Thoracic aorta (tissue), 2 donors: ENCODE data around the gene WTIP. TPM values are rescaled to one million over a fixed set of nuclear protein-coding genes. Genes with fewer than 3 reads are reported as not detected.
A peak's percentile ranks its signal among the peaks of the same experiment; 100 is the strongest.
"Not testable (repeated sequence)": the region's sequence is repeated elsewhere in the genome, so short reads cannot be mapped to it uniquely, and the experiment has no call there.

ENCODE experiments used
- ATAC-seq: fragments of 150-250 bp; one replicate; pipeline ENCODE4 v1.8.0; 2017; ENCODE audit warnings: low read depth; ENCODE audit not compliant: insufficient number of reproducible peaks, low FRiP score
- DNase-seq: peaks from one replicate; pipeline ENCODE4 v3.0.0-alpha.2; 2020; ENCODE audit warnings: low spot score
- H3K27ac ChIP-seq, 2 donors: fragments of 200-600 bp; sonication (generic); 1 replicate in 1 of 2; 2 replicates in 1 of 2; pipeline ENCODE4 v1.5.1; 2016; ENCODE audit warnings: mild to moderate bottlenecking in 2 of 2, moderate library complexity in 2 of 2
- H3K27me3 ChIP-seq: fragments of 200-600 bp; sonication (generic); replicated peaks from 2 replicates; pipeline ENCODE4 v1.6.0; 2016; ENCODE audit warnings: mild to moderate bottlenecking; ENCODE audit not compliant: insufficient read depth
- H3K36me3 ChIP-seq: fragments of 200-600 bp; sonication (generic); one replicate; pipeline ENCODE4 v1.5.1; 2016
- H3K4me1 ChIP-seq, 2 donors: fragments of 200-600 bp; sonication (generic); 1 replicate in 1 of 2; 2 replicates in 1 of 2; pipeline versions ENCODE4 v1.5.1 to v1.6.0; 2016; ENCODE audit warnings: low read depth in 2 of 2, mild to moderate bottlenecking in 1 of 2; ENCODE audit not compliant: control insufficient read depth in 1 of 2
- H3K4me3 ChIP-seq: fragments of 200-600 bp; sonication (generic); 2 replicates; pipeline ENCODE4 v1.5.1; 2016; ENCODE audit warnings: mild to moderate bottlenecking
- H3K9me3 ChIP-seq: fragments of 200-600 bp; sonication (generic); 2 replicates; pipeline ENCODE4 v1.5.1; 2016
- CTCF ChIP-seq: fragments of 200-600 bp; sonication (generic); IDR thresholded peaks from one replicate; pipeline ENCODE4 v1.5.1; 2019; ENCODE audit warnings: antibody characterized with exemption
- total RNA-seq, 2 donors: library from RNA; depleted of rRNA; stranded (reverse); fragments of >200 nt; gene quantifications; one replicate each; pipeline versions ENCODE4 v1.1.0 to v1.2.3, GENCODE V29; 2016

The WTIP gene
- total RNA-seq, 2 donors from 2014 or later, result 110 to 175 TPM

GRCh38 chr19:34474233-34474989, 7.1 kb upstream of the WTIP start:
- H3K4me1 ChIP-seq, result peaks cover 18 to 34% of the 10 kb centered on the region in 2 donors
- H3K9me3 ChIP-seq, result no peaks in the 10 kb centered on the region
- H3K36me3 ChIP-seq, result peaks cover 14% of the 10 kb centered on the region
- no peaks in the 10 kb centered on the region for H3K27me3 ChIP-seq
- no peak for TF ChIP-seq CTCF
- H3K27ac ChIP-seq, result peak overlapping the region; percentile 89 to 92
- no peak for DNase-seq
- ATAC-seq, result no peak
- peak overlapping the region; percentile 33 for H3K4me3 ChIP-seq

- Histone ChIP-seq H3K36me3 (peaks cover 14% of the 10 kb centered on the region), H3K9me3 (no peaks in the 10 kb centered on the region), H3K27ac (peak overlapping the region; percentile 89 to 92), H3K4me3 (peak overlapping the region; percentile 46), H3K27me3 (no peaks in the 10 kb centered on the region), H3K4me1 (peaks cover 18 to 37% of the 10 kb centered on the region in 2 donors)
- ATAC-seq, result peak; percentile 91
- no peak for DNase-seq
- no peak for TF ChIP-seq CTCF
These were observed 6.3 kb upstream of the WTIP start for GRCh38 chr19:34475026-34475974.

GRCh38 chr19:34475975-34476594, 5.5 kb upstream of the WTIP start:
- DNase-seq (no peak), ATAC-seq (no peak)
- Histone ChIP-seq H3K4me1 (peaks cover 18 to 45% of the 10 kb centered on the region in 2 donors), H3K36me3 (peaks cover 14% of the 10 kb centered on the region), H3K9me3 (no peaks in the 10 kb centered on the region), H3K27ac (peak overlapping the region; percentile 89 to 92), H3K27me3 (no peaks in the 10 kb centered on the region), H3K4me3 (no peak overlapping the region)
- no peak for TF ChIP-seq CTCF

- H3K36me3 ChIP-seq, H3K4me3 ChIP-seq, ATAC-seq, DNase-seq, H3K27ac ChIP-seq, H3K9me3 ChIP-seq, H3K27me3 ChIP-seq: not testable (repeated sequence)
- peaks cover 18 to 43% of the 10 kb centered on the region in 2 donors for H3K4me1 ChIP-seq
These were observed 3.1 kb upstream of the WTIP start for GRCh38 chr19:34478496-34478895.

GRCh38 chr19:34479396-34479795, 2.2 kb upstream of the WTIP start:
- DNase-seq (no peak), ATAC-seq (no peak)
- no peaks in the 10 kb centered on the region for H3K36me3 ChIP-seq
- no peak for TF ChIP-seq CTCF
- H3K4me1 ChIP-seq, result peaks cover 11 to 46% of the 10 kb centered on the region in 2 donors
- H3K27me3 ChIP-seq, result no peaks in the 10 kb centered on the region
- no peak overlapping the region for H3K27ac ChIP-seq
- no peaks in the 10 kb centered on the region for H3K9me3 ChIP-seq
- H3K4me3 ChIP-seq, result no peak overlapping the region
